Testis (tissue), 2 donors: ENCODE data around the gene MTX2.

ENCODE experiments used
- CTCF ChIP-seq, 3 experiments: fragments of 450-650 bp in 2 of 3; fragments of 200-600 bp in 1 of 3; sonication (generic) in 1 of 3; IDR thresholded peaks; one replicate each; pipeline ENCODE4 v1.5.1; 2016 to 2019; ENCODE audit warnings: antibody characterized with exemption in 3 of 3, mild to moderate bottlenecking in 2 of 3, moderate library complexity in 1 of 3
- POLR2A ChIP-seq: fragments of 450-650 bp; IDR thresholded peaks from one replicate; pipeline ENCODE4 v1.6.1; 2017; ENCODE audit warnings: antibody characterized with exemption, mild to moderate bottlenecking, moderate library complexity

GRCh38 chr2:176247859-176248258 lies 21.4 kb upstream of the MTX2 start:
- no peak for TF ChIP-seq CTCF (IDR thresholded peaks at IDR 0.05)
- no peak for TF ChIP-seq POLR2A
